H1 (cell line): ENCODE data around the gene RAI14. TPM values are rescaled to one million over a fixed set of nuclear protein-coding genes. Genes with fewer than 3 reads are reported as not detected.

Source experiments
- CTCF ChIA-PET: fragments of 300-600 bp; sonication (Branson Sonifier 250); formaldehyde crosslinking; loops from one replicate; lab custom pipeline; 2021; ENCODE audit not compliant: partially characterized antibody; lab: Charles Lee
- POLR2A ChIA-PET: fragments of 300-600 bp; sonication (Branson Sonifier 250); formaldehyde crosslinking; loops from one replicate; lab custom pipeline; 2021; ENCODE audit warnings: inconsistent platforms; ENCODE audit not compliant: partially characterized antibody; lab: Charles Lee
- DNase-seq, 2 experiments: peaks; one replicate each; pipeline versions ENCODE4 v3.0.0 to v3.0.0-alpha.2; 2010 to 2022; ENCODE audit warnings: low spot score in 2 of 2, low read depth in 1 of 2, mixed read lengths in 1 of 2
- FAIRE-seq: peaks from 2 replicates; lab custom pipeline; 2011; peaks lifted over from hg19 to GRCh38; lab: Jason Lieb, UNC
- H2AFZ ChIP-seq: 2 replicates; pipeline ENCODE4 v1.8.1; 2012; ENCODE audit warnings: low read length, inconsistent platforms
- H2AK5ac ChIP-seq: 2 replicates; pipeline ENCODE4 v1.6.1; 2013; ENCODE audit warnings: low read depth, low read length
- H2BK120ac ChIP-seq: replicated peaks from 2 replicates; pipeline ENCODE3; 2013; ENCODE audit warnings: low read depth, low read length, inconsistent platforms
- H2BK12ac ChIP-seq: 2 replicates; pipeline ENCODE4 v1.6.1; 2013; ENCODE audit warnings: low read depth, low read length
- H2BK15ac ChIP-seq: 2 replicates; pipeline ENCODE4 v1.6.1; 2013; ENCODE audit warnings: low read length
- H2BK20ac ChIP-seq: 2 replicates; pipeline ENCODE4 v1.6.1; 2013; ENCODE audit warnings: low read length
- H2BK5ac ChIP-seq: 2 replicates; pipeline ENCODE4 v1.6.1; 2013; ENCODE audit warnings: low read depth, low read length
- H3K14ac ChIP-seq: 2 replicates; pipeline ENCODE4 v1.6.1; 2013; ENCODE audit warnings: inconsistent platforms; ENCODE audit not compliant: insufficient read length
- H3K18ac ChIP-seq: 2 replicates; pipeline ENCODE4 v1.6.1; 2013; ENCODE audit warnings: low read length; ENCODE audit errors: extremely low read depth
- H3K23ac ChIP-seq: 2 replicates; pipeline ENCODE4 v1.6.1; 2013; ENCODE audit warnings: inconsistent platforms; ENCODE audit not compliant: insufficient read length
- H3K23me2 ChIP-seq: 2 replicates; pipeline ENCODE4 v1.6.1; 2013; ENCODE audit warnings: low read depth, low read length
- H3K27ac ChIP-seq: 2 replicates; pipeline ENCODE4 v1.6.1; 2011; ENCODE audit warnings: low read depth, low read length, inconsistent platforms
- H3K27me3 ChIP-seq, 4 experiments: replicated peaks in 1 of 4; 1 replicate in 1 of 4; 2 replicates in 3 of 4; pipeline versions ENCODE4 v1.6.1 to v1.8.1; 2011 to 2013; ENCODE audit warnings: low read length in 3 of 4, mild to moderate bottlenecking in 3 of 4, inconsistent platforms in 2 of 4, mixed read lengths in 2 of 4, moderate library complexity in 1 of 4; ENCODE audit not compliant: control insufficient read depth in 3 of 4, insufficient read depth in 3 of 4; ENCODE audit errors: extremely low read depth in 1 of 4
- H3K36me3 ChIP-seq, 4 experiments: 2 replicates each; pipeline versions ENCODE4 v1.6.1 to v1.8.1; 2011 to 2013; ENCODE audit warnings: mild to moderate bottlenecking in 4 of 4, low read length in 3 of 4, moderate library complexity in 2 of 4, control low read depth in 1 of 4, inconsistent platforms in 1 of 4; ENCODE audit not compliant: insufficient read depth in 4 of 4, control insufficient read depth in 2 of 4
- H3K4ac ChIP-seq: replicated peaks from 2 replicates; pipeline ENCODE3; 2013; ENCODE audit warnings: low read length, low read depth, mixed read lengths, inconsistent platforms; ENCODE audit not compliant: insufficient read length
- H3K4me1 ChIP-seq, 4 experiments: replicated peaks in 1 of 4; 1 replicate in 1 of 4; 2 replicates in 3 of 4; pipeline versions ENCODE4 v1.6.1 to v1.8.1; 2011 to 2013; ENCODE audit warnings: low read length in 3 of 4, inconsistent platforms in 2 of 4, mixed read lengths in 1 of 4; ENCODE audit not compliant: insufficient read depth in 4 of 4, control insufficient read depth in 3 of 4
- H3K4me2 ChIP-seq, 2 experiments: 2 replicates each; pipeline versions ENCODE4 v1.6.1 to v1.8.1; 2011 to 2013; ENCODE audit warnings: low read depth in 2 of 2, low read length in 2 of 2, control low read depth in 1 of 2, inconsistent platforms in 1 of 2, mild to moderate bottlenecking in 1 of 2; ENCODE audit not compliant: insufficient read depth in 1 of 2
- H3K4me3 ChIP-seq, 4 experiments: fragments of 200-600, 300-600 bp in 1 of 4; sonication (generic), shearing (Covaris generic), sonication (Bioruptor Twin) in 1 of 4; 2 replicates each; pipeline versions ENCODE4 v1.5.1 to v1.8.1; 2011 to 2016; ENCODE audit warnings: low read length in 4 of 4, low read depth in 3 of 4, control low read depth in 2 of 4, inconsistent platforms in 2 of 4, mild to moderate bottlenecking in 2 of 4, mixed read lengths in 1 of 4, moderate library complexity in 1 of 4; ENCODE audit not compliant: insufficient read depth in 2 of 4; ENCODE audit errors: extremely low read depth in 1 of 4
- H3K56ac ChIP-seq: replicated peaks from 2 replicates; pipeline ENCODE3; 2013; ENCODE audit warnings: low read depth, mild to moderate bottlenecking, mixed read lengths, low read length, inconsistent platforms; ENCODE audit not compliant: insufficient read length
- H3K79me1 ChIP-seq: 2 replicates; pipeline ENCODE4 v1.6.1; 2013; ENCODE audit warnings: low read depth, low read length, control low read depth
- H3K79me2 ChIP-seq, 2 experiments: 2 replicates each; pipeline versions ENCODE4 v1.6.1 to v1.8.1; 2012 to 2013; ENCODE audit warnings: low read length in 2 of 2, mild to moderate bottlenecking in 2 of 2, inconsistent platforms in 1 of 2; ENCODE audit not compliant: insufficient read depth in 2 of 2, control insufficient read depth in 1 of 2
- H3K9ac ChIP-seq, 4 experiments: replicated peaks in 1 of 4; 1 replicate in 1 of 4; 2 replicates in 3 of 4; pipeline versions ENCODE4 v1.6.1 to v1.8.1; 2011 to 2013; ENCODE audit warnings: low read depth in 3 of 4, low read length in 3 of 4, control low read depth in 2 of 4, mild to moderate bottlenecking in 2 of 4, moderate library complexity in 2 of 4, inconsistent platforms in 1 of 4; ENCODE audit errors: extremely low read depth in 1 of 4
- H3K9me3 ChIP-seq, 2 experiments: 2 replicates each; pipeline versions ENCODE4 v1.6.1 to v1.8.1; 2012 to 2013; ENCODE audit warnings: mild to moderate bottlenecking in 2 of 2, moderate library complexity in 2 of 2, control low read depth in 1 of 2, inconsistent platforms in 1 of 2, low read depth in 1 of 2, low read length in 1 of 2, mixed read lengths in 1 of 2; ENCODE audit not compliant: insufficient read depth in 2 of 2
- H4K20me1 ChIP-seq, 2 experiments: replicated peaks in 1 of 2; 2 replicates each; pipeline versions ENCODE3 to v1.8.1; 2011 to 2013; ENCODE audit warnings: inconsistent platforms in 2 of 2, low read length in 2 of 2, mild to moderate bottlenecking in 1 of 2; ENCODE audit not compliant: insufficient read depth in 2 of 2, control insufficient read depth in 1 of 2
- H4K5ac ChIP-seq: 2 replicates; pipeline ENCODE4 v1.6.1; 2013; ENCODE audit warnings: low read length, low read depth, mixed read lengths, inconsistent platforms; ENCODE audit not compliant: insufficient read length
- H4K8ac ChIP-seq: 2 replicates; pipeline ENCODE4 v1.8.0; 2013; ENCODE audit warnings: mild to moderate bottlenecking, moderate library complexity, low read length, inconsistent platforms; ENCODE audit not compliant: insufficient read depth; ENCODE audit errors: extremely low read depth
- H4K91ac ChIP-seq: replicated peaks from 2 replicates; pipeline ENCODE3; 2013; ENCODE audit warnings: low read length, mixed read lengths, inconsistent platforms; ENCODE audit not compliant: insufficient read length
- BACH1 ChIP-seq: IDR thresholded peaks from 2 replicates; pipeline ENCODE4 v1.6.1; 2012; ENCODE audit warnings: low read length, improper control_type of control experiment
- CBX8 ChIP-seq: fragments of 300-800, 300-1000 bp; sonication (generic); IDR thresholded peaks from 2 replicates; pipeline ENCODE4 v1.7.1; 2016; ENCODE audit warnings: low read depth, low read length, borderline replicate concordance
- CEBPB ChIP-seq: IDR thresholded peaks from 2 replicates; pipeline ENCODE4 v1.6.1; 2012; ENCODE audit warnings: low read depth, low read length
- CHD2 ChIP-seq: IDR thresholded peaks from 2 replicates; pipeline ENCODE4 v1.6.1; 2012; ENCODE audit warnings: low read length, improper control_type of control experiment
- CREB1 ChIP-seq: IDR thresholded peaks from 2 replicates; pipeline ENCODE4 v1.6.1; 2012; ENCODE audit warnings: inconsistent platforms
- EZH2 ChIP-seq: fragments of 200-600 bp; sonication (generic); IDR thresholded peaks from 2 replicates; pipeline ENCODE4 v1.7.1; 2012; ENCODE audit warnings: low read depth, mild to moderate bottlenecking, moderate library complexity, low read length, inconsistent platforms; ENCODE audit not compliant: severe bottlenecking
- GTF2F1 ChIP-seq: IDR thresholded peaks from 2 replicates; pipeline ENCODE4 v1.6.1; 2012; ENCODE audit warnings: low read depth, low read length, improper control_type of control experiment, borderline replicate concordance
- HDAC2 ChIP-seq, 2 experiments: fragments of 300-600 bp in 1 of 2; sonication (generic) in 1 of 2; IDR thresholded peaks; 2 replicates each; pipeline ENCODE4 v1.6.1; 2011 to 2012; ENCODE audit warnings: low read depth in 2 of 2, low read length in 2 of 2, mild to moderate bottlenecking in 2 of 2, moderate library complexity in 2 of 2, borderline replicate concordance in 1 of 2, inconsistent platforms in 1 of 2
- JUND ChIP-seq: IDR thresholded peaks from 2 replicates; pipeline ENCODE4 v1.6.1; 2011; ENCODE audit warnings: mild to moderate bottlenecking, improper control_type of control experiment, low read length
- NRF1 ChIP-seq: IDR thresholded peaks from 2 replicates; pipeline ENCODE4 v1.6.1; 2011; ENCODE audit warnings: mild to moderate bottlenecking, low read depth, low read length, improper control_type of control experiment
- SIN3A ChIP-seq, 2 experiments: IDR thresholded peaks in 1 of 2; conservative IDR thresholded peaks in 1 of 2; 2 replicates each; pipeline ENCODE4 v1.6.1; 2011 to 2012; ENCODE audit warnings: low read length in 2 of 2, improper control_type of control experiment in 1 of 2, low read depth in 1 of 2, mild to moderate bottlenecking in 1 of 2
- SIRT6 ChIP-seq: IDR thresholded peaks from one replicate; pipeline ENCODE4 v1.7.1; 2012; ENCODE audit warnings: low read length, inconsistent platforms
- SIX5 ChIP-seq: IDR thresholded peaks from 2 replicates; pipeline ENCODE4 v1.6.1; 2011; ENCODE audit warnings: mild to moderate bottlenecking, low read depth, low read length
- ZNF274 ChIP-seq: IDR thresholded peaks from 2 replicates; pipeline ENCODE4 v1.7.0; 2012; ENCODE audit warnings: low read length, borderline replicate concordance; ENCODE audit errors: extremely low read depth
- WGBS, 2 experiments: shearing (Covaris generic) in 1 of 2; methylation state at CpG; one replicate each; pipeline versions ENCODE4 v1.1.6 to v1.1.7; 2013 to 2015; ENCODE audit warnings: low lambda C conversion rate in 2 of 2, mixed read lengths in 2 of 2, inconsistent platforms in 1 of 2, low coverage in 1 of 2, missing lambda C conversion rate in 1 of 2; ENCODE audit not compliant: insufficient replicate concordance in 2 of 2, insufficient coverage in 1 of 2, insufficient read length in 1 of 2; ENCODE audit errors: extremely low coverage in 1 of 2, missing lambda C conversion rate in 1 of 2; 5-methylcytosine and 5-hydroxymethylcytosine counted together
- polyA plus RNA-seq, 7 experiments: library from polyadenylated mRNA; depleted of rRNA in 3 of 7; stranded (reverse) in 5 of 7; unstranded in 2 of 7; fragments of >200 nt in 5 of 7; fragments of 200-250 nt in 2 of 7; gene quantifications; 1 replicate in 5 of 7; 2 replicates in 1 of 7; 4 replicates in 1 of 7; pipeline versions ENCODE4 v1.2.1 to v1.2.3, GENCODE V29; 2011 to 2013; ENCODE audit warnings: missing spikeins in 2 of 7, mixed read lengths in 2 of 7
- total RNA-seq: library from RNA; stranded (reverse); fragmentation: NEBNext Ultra II Directional; extraction: Animal tissue kit (Norgen Biotek cat#: 25700); gene quantifications from 2 replicates; pipeline ENCODE4 v1.2.1, GENCODE V29; 2021

RAI14 gene
- total and polyA plus RNA-seq, 2 of the 8 experiments (the other 6 are each of a cell fraction or from before 2014, with no cell fraction given) = 48.4 to 210 TPM

DNA sequence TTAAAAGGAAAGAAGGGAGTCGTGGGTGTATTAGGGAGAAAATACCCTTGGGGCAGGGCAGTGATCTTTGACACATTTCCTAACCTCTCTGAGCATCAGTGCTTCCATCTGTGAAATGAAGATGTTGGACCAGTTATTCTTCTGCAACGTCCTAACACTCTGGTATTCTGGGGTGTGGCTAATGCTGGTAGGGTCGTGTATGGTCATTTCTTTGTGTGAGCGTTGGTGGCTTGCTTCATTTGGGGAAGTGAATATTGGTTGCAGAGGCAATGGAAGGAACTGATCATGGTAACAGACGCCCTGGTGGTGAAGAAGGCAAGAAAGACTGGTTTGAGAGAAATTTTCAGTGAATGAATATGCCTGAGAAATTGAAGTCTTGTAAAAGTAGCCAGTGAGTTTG lies 114.9 kb downstream of the RAI14 start:
- no peaks in the 10 kb centered on the region for H3K4me1 ChIP-seq
- no peak overlapping the region for H3K4me3 ChIP-seq
- TF ChIP-seq JUND (no peak), ZNF274 (no peak), HDAC2 (IDR thresholded peaks at IDR 0.05; ENCODE audit: borderline replicate concordance in 1 of 2, low read depth in 2 of 2, low read length in 2 of 2) (no peak), CEBPB (no peak), CBX8 (no peak), SIX5 (no peak), GTF2F1 (no peak), CHD2 (no peak), SIN3A (conservative IDR thresholded peaks at IDR 0.05 in 1 of 2, IDR thresholded peaks at IDR 0.05 in 1 of 2; ENCODE audit: low read depth in 1 of 2, low read length in 2 of 2) (no peak), BACH1 (no peak), EZH2 (no peak), CREB1 (no peak), SIRT6 (no peak), NRF1 (no peak)
- 88% methylated on average over 5 of the region's 5 CpGs; no CpG with 5 or more reads in 1 of the 2 experiments for WGBS, 2 experiments
- H3K27ac ChIP-seq = no peak overlapping the region
- no peak overlapping the region for H2AFZ ChIP-seq
- H3K14ac ChIP-seq = no peak overlapping the region
- H2BK120ac ChIP-seq = no peak overlapping the region
- H3K9ac ChIP-seq = no peak overlapping the region
- H3K23me2 ChIP-seq = no peaks in the 10 kb centered on the region
- no peak for FAIRE-seq
- H3K27me3 ChIP-seq = no peaks in the 10 kb centered on the region
- ChIA-PET CTCF (interaction anchor here (1.2 kb wide), 1 partner anchor 15 kb away, joined by 3 read pairs; no protein-coding TSS in a partner anchor), POLR2A (no interaction called here)
- H2BK5ac ChIP-seq = no peak overlapping the region
- H2AK5ac ChIP-seq = no peak overlapping the region
- no peaks in the 10 kb centered on the region; the same call in 1 of the 2 replicates for H3K79me1 ChIP-seq
- no peak overlapping the region for H4K5ac ChIP-seq
- H2BK15ac ChIP-seq = no peak overlapping the region
- no peak overlapping the region for H3K23ac ChIP-seq
- peaks cover 0 to 8% (median 2%) of the 10 kb centered on the region in 4 experiments; a peak in 3 of 8 replicates for H3K36me3 ChIP-seq
- peaks cover 0 to 2% of the 10 kb centered on the region in 2 experiments for H4K20me1 ChIP-seq
- no peak for DNase-seq
- no peak overlapping the region for H3K18ac ChIP-seq
- H3K56ac ChIP-seq = no peak overlapping the region
- H4K91ac ChIP-seq = no peak overlapping the region
- no peaks in the 10 kb centered on the region for H3K9me3 ChIP-seq
- no peak overlapping the region for H3K4me2 ChIP-seq
- no peak overlapping the region for H2BK12ac ChIP-seq
- H3K4ac ChIP-seq = no peak overlapping the region
- no peak overlapping the region for H4K8ac ChIP-seq
- H2BK20ac ChIP-seq = no peak overlapping the region
- peaks cover 0 to 33% of the 10 kb centered on the region in 2 experiments; a peak in 2 of 4 replicates for H3K79me2 ChIP-seq
